Astrocyte of the cerebellum (primary cell): ENCODE data around the gene CYP1A2.

Experiments
- DNase-seq: peaks from one replicate; pipeline ENCODE4 v3.0.0-alpha.2; 2011; ENCODE audit warnings: low read depth
- H3K4me3 ChIP-seq: 2 replicates; pipeline ENCODE4 v1.5.1; 2011; ENCODE audit warnings: mild to moderate bottlenecking, low read depth, low read length, moderate library complexity
- in situ Hi-C: cut with HindIII; loops from 2 replicates; pipeline ENCODE4 v1.10.0; 2017; ENCODE audit warnings: low sequenced_read_pairs
- TF ChIP-seq, protein P1 (sequence below): IDR thresholded peaks from 2 replicates; pipeline ENCODE4 v1.5.1; 2012; ENCODE audit warnings: low read length, low read depth, moderate library complexity, mild to moderate bottlenecking; ENCODE audit errors: missing control alignments

Gene CYP1A2

DNA sequence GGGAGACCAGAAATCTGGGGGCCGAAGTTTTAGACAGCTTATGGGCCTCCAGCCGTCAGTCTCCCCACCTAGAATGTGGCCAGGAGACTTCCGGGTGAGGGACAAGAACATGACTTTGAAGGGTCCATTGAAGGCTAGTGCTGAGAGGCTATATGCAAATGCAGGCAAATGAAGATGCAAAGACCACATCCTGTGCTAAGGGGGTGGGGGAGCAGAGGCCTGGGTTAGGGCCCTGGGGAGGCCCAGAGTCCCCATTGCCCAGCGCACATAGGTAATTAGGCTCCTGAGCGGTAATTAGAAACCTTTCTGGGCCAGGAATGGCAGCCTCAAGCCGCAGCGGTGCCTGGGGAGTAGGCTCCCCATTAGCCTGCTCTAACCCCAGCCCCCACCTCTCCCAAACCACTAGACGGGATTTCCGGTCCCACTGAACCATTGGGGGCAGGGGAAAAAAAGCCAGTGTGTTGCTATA, 40.1 kb downstream of the CYP1A2 start:
- in situ Hi-C loops = no loop called here
- TF ChIP-seq, protein P1, sequence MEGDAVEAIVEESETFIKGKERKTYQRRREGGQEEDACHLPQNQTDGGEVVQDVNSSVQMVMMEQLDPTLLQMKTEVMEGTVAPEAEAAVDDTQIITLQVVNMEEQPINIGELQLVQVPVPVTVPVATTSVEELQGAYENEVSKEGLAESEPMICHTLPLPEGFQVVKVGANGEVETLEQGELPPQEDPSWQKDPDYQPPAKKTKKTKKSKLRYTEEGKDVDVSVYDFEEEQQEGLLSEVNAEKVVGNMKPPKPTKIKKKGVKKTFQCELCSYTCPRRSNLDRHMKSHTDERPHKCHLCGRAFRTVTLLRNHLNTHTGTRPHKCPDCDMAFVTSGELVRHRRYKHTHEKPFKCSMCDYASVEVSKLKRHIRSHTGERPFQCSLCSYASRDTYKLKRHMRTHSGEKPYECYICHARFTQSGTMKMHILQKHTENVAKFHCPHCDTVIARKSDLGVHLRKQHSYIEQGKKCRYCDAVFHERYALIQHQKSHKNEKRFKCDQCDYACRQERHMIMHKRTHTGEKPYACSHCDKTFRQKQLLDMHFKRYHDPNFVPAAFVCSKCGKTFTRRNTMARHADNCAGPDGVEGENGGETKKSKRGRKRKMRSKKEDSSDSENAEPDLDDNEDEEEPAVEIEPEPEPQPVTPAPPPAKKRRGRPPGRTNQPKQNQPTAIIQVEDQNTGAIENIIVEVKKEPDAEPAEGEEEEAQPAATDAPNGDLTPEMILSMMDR = no peak
- H3K4me3 ChIP-seq = no peak overlapping the region
- no peak for DNase-seq

DNA sequence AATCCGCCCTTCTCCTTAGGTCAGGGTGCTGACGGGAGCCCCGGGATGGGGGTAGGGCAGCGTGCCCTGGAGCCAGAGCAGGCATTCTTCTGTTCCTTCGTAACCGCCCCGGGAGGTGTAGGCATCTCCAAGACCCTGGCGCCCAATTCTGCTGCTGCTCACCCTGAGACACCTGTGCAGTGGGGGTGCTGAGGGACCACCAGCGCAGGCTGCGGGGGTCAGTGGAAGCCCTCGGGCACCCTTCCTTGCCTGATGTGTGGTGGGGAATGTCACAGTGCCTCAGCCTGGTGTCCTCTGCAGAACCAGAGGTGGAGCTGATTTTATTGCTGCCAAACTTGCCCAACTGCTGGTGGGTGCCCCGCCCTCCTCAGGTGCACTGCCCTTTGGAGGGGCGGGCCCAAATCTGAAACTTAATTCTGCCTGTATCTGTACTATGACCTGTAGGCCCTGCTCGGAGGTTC, 40.6 kb downstream of the CYP1A2 start:
- in situ Hi-C loops = no loop called here
- no peak overlapping the region for H3K4me3 ChIP-seq
- no peak for DNase-seq
- TF ChIP-seq, protein P1 = no peak

DNA sequence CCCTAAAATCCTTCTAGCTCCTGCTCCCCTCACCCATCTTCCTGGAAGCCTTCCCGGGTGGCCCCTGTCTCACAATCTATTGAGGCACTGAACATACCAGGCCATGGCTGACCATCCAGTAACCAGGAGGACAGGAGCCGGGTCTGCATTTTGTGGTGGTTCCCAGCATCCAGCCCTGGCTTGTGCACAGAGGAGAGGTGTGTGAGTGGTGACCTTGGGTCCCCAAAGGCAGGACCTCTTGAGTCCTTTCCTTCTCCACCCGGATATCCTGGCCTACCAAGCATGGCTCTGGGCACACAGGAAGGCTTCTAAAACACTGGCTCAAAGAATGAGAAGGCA, 41.1 kb downstream of the CYP1A2 start:
- no peak overlapping the region for H3K4me3 ChIP-seq
- no peak for DNase-seq
- TF ChIP-seq, protein P1 = no peak
- in situ Hi-C loops = no loop called here

DNA sequence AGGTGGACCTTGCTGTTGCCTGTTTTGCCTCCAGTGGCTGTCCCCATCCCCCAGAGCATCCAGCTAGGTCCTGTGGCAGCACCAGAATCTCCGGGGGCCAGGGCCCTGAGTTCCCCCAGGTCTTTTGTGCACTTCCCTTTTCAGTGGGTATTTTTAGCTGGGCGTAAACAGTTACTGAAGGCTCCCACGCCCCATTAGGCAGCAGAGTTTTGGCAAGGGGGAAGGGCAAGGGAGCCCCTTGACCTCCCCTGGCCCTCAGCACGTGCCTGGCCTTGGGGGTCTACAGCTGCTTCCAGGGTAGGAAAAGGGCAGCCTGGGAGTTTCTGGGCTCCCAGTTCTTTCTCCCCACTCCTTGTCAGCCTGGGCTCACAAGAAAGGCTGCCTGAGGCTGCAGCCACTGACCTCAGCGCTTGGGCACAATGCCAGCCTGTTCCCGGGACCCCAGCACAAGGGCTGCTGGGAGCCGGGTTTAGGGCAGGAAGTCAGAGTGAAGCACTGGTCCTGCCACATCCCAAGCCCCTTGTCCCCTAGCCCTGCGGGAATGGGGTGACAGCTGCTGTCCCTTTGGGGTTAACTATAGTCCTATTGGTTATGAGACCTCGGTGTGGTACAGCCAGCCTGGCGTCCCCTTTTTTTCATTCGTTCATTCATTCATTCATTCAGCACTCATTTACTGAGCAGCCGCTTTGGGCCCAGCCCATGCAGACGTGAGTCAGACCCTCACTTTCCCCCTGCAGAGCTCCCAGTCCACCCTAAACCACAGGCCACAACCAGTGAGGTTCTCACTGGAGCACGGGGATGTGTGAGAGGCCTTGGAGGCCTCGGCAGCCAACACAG, 41.7 kb downstream of the CYP1A2 start:
- no peak overlapping the region for H3K4me3 ChIP-seq
- in situ Hi-C loops = no loop called here
- DNase-seq = peak; percentile 82
- TF ChIP-seq, protein P1 = no peak

DNA sequence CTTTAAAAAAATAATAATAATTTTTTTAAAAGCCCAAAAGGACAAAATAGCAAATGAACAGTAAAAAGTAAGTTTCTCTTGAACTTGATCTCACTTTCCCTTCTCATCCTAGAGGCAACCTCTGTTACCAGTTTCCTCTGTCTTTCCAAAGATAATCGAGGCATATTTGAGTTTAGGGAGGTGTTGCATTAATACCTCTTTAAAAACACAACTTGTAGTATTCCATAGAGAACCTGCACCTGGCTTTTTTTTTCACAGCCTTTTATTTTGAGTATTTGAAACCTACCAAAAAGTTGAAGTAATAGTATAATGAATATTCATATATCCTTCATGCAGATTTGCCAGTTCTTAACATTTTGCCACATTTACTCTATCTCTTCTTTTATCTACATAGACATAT, 42.4 kb downstream of the CYP1A2 start:
- H3K4me3 ChIP-seq = no peak overlapping the region
- in situ Hi-C loops = no loop called here
- no peak for DNase-seq
- TF ChIP-seq, protein P1 = no peak

DNA sequence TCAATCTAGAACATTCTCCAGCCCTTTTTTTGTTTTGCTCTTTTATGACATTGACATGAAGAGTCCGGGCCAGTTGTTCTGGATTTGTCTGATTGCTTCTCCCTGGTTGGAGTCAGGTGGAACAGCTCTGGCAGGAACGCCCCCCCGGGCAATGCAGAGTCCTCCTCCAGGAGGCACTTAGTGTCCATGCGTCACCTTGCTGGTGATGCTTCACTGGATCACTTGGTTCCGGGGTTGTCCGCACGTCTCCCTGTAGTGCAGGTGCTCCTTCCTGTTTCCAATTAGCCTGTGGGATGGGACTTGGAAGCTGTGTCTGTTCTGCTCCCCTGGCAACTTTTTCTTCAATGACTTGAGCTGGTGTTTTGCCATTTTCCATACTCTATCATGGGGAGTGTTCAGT, 43.0 kb downstream of the CYP1A2 start:
- in situ Hi-C loops = no loop called here
- no peak overlapping the region for H3K4me3 ChIP-seq
- TF ChIP-seq, protein P1 = no peak
- DNase-seq = no peak
